Measurements from ENCODE around the gene CUBN.
"Not testable (repeated sequence)": the region's sequence is repeated elsewhere in the genome, so short reads cannot be mapped to it uniquely, and the experiment has no call there.

CUBN gene

GRCh38 chr10:17013131-17013983 lies 116.3 kb downstream of the CUBN start:
- DNase-seq: not testable (repeated sequence)

- not testable (repeated sequence) for DNase-seq
Observed at GRCh38 chr10:17012731-17013130, 116.9 kb downstream of the CUBN start.

GRCh38 chr10:17010363-17011145 lies 119.1 kb downstream of the CUBN start:
- DNase-seq: no peak

- no peak for DNase-seq
Observed at GRCh38 chr10:17009212-17009700, 120.4 kb downstream of the CUBN start.

- no peak for DNase-seq
Observed at GRCh38 chr10:17007418-17007770, 122.2 kb downstream of the CUBN start.

GRCh38 chr10:17006631-17007417 lies 122.8 kb downstream of the CUBN start:
- no peak for DNase-seq

GRCh38 chr10:17005621-17006566 lies 123.7 kb downstream of the CUBN start:
- DNase-seq: no peak

- no peak for DNase-seq
Observed at GRCh38 chr10:17004801-17005380, 124.7 kb downstream of the CUBN start.

GRCh38 chr10:17003651-17004286 lies 125.8 kb downstream of the CUBN start:
- DNase-seq: no peak

- DNase-seq: no peak
Observed at GRCh38 chr10:17003151-17003550, 126.5 kb downstream of the CUBN start.

GRCh38 chr10:17001961-17002749 lies 127.5 kb downstream of the CUBN start:
- DNase-seq: no peak

GRCh38 chr10:17001297-17001744 lies 128.3 kb downstream of the CUBN start:
- no peak for DNase-seq

- DNase-seq: no peak
Observed at GRCh38 chr10:16999665-17000451, 129.8 kb downstream of the CUBN start.

- DNase-seq: peak in 4 of 58 donors; percentile 2 to 16 (median 6)
Observed at GRCh38 chr10:16996530-16996964, 133.1 kb downstream of the CUBN start.

GRCh38 chr10:16995867-16996529 lies 133.6 kb downstream of the CUBN start:
- no peak for DNase-seq

- DNase-seq: no peak
Observed at GRCh38 chr10:16993186-16993585, 136.4 kb downstream of the CUBN start.

GRCh38 chr10:16992611-16993119 lies 136.9 kb downstream of the CUBN start:
- DNase-seq: no peak

Data from anterior cingulate cortex (tissue), 58 donors.